ENCODE measurements around the gene HSPBP1.

The HSPBP1 gene

GRCh38 chr19:55212447-55212846 lies 67.5 kb downstream of the HSPBP1 start:
- peak; percentile 37 for DNase-seq (ENCODE audit: low spot score)
